Left lung (tissue), 10 donors: ENCODE data around the gene PXDN. TPM values are rescaled to one million over a fixed set of nuclear protein-coding genes. Genes with fewer than 3 reads are reported as not detected.
A peak's percentile ranks its signal among the peaks of the same experiment; 100 is the strongest.

Experiments
- ATAC-seq: fragments of 200-7000 bp; cut with Tn5 transposase; one replicate; pipeline ENCODE4 v1.9.1; 2020; ENCODE audit warnings: moderate library complexity
- DNase-seq, 4 donors: peaks; one replicate each; pipeline ENCODE4 v3.0.0-alpha.2; 2013 to 2020
- H3K27ac ChIP-seq, 2 donors: fragments of 200-600 bp; sonication (generic) in 1 of 2; one replicate each; pipeline versions ENCODE4 v1.5.0 to v1.8.0; 2020 to 2021
- H3K27me3 ChIP-seq, 2 donors: fragments of 200-600 bp; sonication (generic) in 1 of 2; one replicate each; pipeline versions ENCODE4 v1.5.0 to v1.8.0; 2020 to 2021
- H3K36me3 ChIP-seq, 2 donors: fragments of 200-600 bp; sonication (generic) in 1 of 2; one replicate each; pipeline versions ENCODE4 v1.5.0 to v1.8.0; 2020 to 2021
- H3K4me1 ChIP-seq, 2 donors: fragments of 200-600 bp; one replicate each; pipeline ENCODE4 v1.8.0; 2021
- H3K4me3 ChIP-seq, 2 donors: fragments of 200-600 bp; sonication (generic) in 1 of 2; one replicate each; pipeline versions ENCODE4 v1.5.0 to v1.8.0; 2020 to 2021; ENCODE audit warnings: mild to moderate bottlenecking in 1 of 2
- H3K9me3 ChIP-seq, 2 donors: fragments of 200-600 bp; sonication (generic) in 1 of 2; one replicate each; pipeline versions ENCODE4 v1.5.0 to v1.8.0; 2020 to 2021
- intact Hi-C, 2 donors: fragments of 100-400 bp; cut with DNase I; formaldehyde crosslinking; loops; one replicate each; pipeline versions ENCODE4 v1.11.2 to v1.14.2; 2022
- polyA plus RNA-seq, 6 donors: library from polyadenylated mRNA; unstranded; fragments of 120-200 nt; gene quantifications; one replicate each; pipeline ENCODE4 v1.2.1, GENCODE V29; 2013; ENCODE audit not compliant: insufficient read length in 6 of 6
- total RNA-seq, 2 donors: library from RNA; stranded (reverse); fragmentation: NEBNext Ultra II Directional; extraction: Animal tissue kit (Norgen Biotek cat#: 25700); gene quantifications; one replicate each; pipeline ENCODE4 v1.2.1, GENCODE V29; 2021
- TF ChIP-seq, protein P1 (sequence below), 2 donors: fragments of 200-600 bp; sonication (generic) in 1 of 2; IDR thresholded peaks; one replicate each; pipeline versions ENCODE4 v1.5.0 to v1.8.0; 2021; ENCODE audit warnings: antibody characterized with exemption in 2 of 2
- donor health status: DM: no; HTN: yes; CAD: no.
- donor health status: DM: no; HTN: no; CAD: no.

Gene PXDN
- total and polyA plus RNA-seq, 8 donors = 44.8 to 215 (median 174) TPM

DNA sequence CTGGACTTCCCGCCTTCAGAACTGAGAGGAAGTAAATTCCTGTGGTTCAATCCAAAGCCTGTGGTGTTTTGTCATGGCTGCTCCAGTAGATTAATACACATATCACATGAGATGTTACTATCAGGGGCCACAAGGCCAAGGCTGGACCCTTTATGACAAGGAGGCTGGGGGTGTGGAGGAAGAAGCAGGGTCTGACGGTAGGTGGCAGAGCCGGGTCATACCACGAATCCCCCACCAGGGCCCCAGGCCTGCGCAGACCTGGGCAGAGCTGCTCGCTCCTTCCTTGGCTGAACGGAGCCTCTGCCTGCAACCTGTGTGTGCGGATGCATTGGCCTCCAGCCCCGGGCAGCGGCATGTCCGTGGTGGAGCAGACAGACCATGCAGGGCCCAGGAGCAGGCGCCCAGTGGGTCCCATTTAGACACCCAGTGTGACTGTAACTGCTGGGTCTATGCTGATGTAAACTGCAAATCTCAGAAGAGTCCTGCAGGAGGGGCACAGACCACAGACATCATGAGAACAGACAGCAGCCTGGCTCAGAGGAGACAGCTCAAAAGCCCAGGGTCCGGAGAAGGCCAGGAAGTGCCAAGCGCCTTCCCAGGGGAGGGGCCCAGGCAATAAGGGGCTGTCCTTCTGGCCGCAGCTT is 155.2 kb downstream of the PXDN start:
- ATAC-seq (no peak), DNase-seq (peak in 1 of 4 donors; percentile 66)
- no peaks in the 10 kb centered on the region for H3K36me3 ChIP-seq
- TF ChIP-seq, protein P1, sequence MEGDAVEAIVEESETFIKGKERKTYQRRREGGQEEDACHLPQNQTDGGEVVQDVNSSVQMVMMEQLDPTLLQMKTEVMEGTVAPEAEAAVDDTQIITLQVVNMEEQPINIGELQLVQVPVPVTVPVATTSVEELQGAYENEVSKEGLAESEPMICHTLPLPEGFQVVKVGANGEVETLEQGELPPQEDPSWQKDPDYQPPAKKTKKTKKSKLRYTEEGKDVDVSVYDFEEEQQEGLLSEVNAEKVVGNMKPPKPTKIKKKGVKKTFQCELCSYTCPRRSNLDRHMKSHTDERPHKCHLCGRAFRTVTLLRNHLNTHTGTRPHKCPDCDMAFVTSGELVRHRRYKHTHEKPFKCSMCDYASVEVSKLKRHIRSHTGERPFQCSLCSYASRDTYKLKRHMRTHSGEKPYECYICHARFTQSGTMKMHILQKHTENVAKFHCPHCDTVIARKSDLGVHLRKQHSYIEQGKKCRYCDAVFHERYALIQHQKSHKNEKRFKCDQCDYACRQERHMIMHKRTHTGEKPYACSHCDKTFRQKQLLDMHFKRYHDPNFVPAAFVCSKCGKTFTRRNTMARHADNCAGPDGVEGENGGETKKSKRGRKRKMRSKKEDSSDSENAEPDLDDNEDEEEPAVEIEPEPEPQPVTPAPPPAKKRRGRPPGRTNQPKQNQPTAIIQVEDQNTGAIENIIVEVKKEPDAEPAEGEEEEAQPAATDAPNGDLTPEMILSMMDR (IDR thresholded peaks at IDR 0.05) = no peak
- no peak overlapping the region for H3K27ac ChIP-seq
- intact Hi-C loops = no loop called here
- peaks cover 9 to 19% of the 10 kb centered on the region in 2 donors for H3K4me1 ChIP-seq
- no peaks in the 10 kb centered on the region for H3K9me3 ChIP-seq
- H3K4me3 ChIP-seq = no peak overlapping the region
- H3K27me3 ChIP-seq = peaks cover 0 to 17% of the 10 kb centered on the region in 2 donors

DNA sequence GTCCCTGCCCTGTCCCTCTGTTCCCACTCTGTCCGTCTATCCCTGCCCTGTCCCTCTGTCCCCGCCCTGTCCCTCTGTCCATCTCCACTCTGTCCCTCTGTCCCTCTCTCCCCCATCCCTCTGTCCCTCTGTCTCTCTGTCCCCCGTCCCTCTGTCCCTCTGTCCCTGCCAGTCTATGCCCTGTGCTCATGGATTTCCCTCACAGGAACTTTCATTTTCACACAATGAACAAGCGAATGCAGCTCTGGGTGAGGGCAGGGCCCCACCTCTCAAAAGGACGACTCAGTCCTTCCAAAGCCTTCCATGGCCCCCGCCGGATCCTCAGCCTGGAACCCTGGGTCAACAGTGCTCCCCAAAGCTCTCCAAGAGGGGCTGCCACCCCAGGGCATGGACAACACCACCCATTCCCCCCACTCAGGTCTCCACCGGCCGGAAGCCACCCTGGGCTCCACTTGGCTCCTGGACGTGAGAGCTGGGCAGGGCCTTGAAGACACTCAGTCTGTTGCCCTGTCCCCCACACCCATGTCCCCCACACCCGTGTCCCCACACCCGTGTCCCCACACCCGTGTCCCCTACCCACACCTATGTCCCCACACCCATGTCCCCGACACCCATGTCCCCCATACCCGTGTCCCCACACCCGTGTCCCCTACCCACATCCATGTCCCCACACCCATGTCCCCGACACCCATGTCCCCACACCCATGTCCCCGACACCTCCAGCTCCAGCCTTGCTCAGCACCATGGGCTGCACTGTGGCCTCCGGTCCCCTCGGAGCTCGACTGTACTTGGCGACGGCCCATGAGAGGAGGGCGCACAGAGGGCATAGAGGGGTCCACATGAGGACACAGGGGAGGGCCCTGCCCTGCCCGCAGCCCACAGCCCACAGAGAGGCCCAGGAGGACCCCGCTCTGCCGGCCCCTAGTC is 156.0 kb downstream of the PXDN start:
- no peaks in the 10 kb centered on the region for H3K36me3 ChIP-seq
- ATAC-seq = no peak
- intact Hi-C loops = no loop called here
- TF ChIP-seq, protein P1 (IDR thresholded peaks at IDR 0.05) = no peak
- peaks cover 9 to 19% of the 10 kb centered on the region in 2 donors for H3K4me1 ChIP-seq
- DNase-seq = peak in 1 of 4 donors; percentile 64
- H3K4me3 ChIP-seq = no peak overlapping the region
- H3K27me3 ChIP-seq = peaks cover 0 to 17% of the 10 kb centered on the region in 2 donors
- no peaks in the 10 kb centered on the region for H3K9me3 ChIP-seq
- no peak overlapping the region for H3K27ac ChIP-seq

DNA sequence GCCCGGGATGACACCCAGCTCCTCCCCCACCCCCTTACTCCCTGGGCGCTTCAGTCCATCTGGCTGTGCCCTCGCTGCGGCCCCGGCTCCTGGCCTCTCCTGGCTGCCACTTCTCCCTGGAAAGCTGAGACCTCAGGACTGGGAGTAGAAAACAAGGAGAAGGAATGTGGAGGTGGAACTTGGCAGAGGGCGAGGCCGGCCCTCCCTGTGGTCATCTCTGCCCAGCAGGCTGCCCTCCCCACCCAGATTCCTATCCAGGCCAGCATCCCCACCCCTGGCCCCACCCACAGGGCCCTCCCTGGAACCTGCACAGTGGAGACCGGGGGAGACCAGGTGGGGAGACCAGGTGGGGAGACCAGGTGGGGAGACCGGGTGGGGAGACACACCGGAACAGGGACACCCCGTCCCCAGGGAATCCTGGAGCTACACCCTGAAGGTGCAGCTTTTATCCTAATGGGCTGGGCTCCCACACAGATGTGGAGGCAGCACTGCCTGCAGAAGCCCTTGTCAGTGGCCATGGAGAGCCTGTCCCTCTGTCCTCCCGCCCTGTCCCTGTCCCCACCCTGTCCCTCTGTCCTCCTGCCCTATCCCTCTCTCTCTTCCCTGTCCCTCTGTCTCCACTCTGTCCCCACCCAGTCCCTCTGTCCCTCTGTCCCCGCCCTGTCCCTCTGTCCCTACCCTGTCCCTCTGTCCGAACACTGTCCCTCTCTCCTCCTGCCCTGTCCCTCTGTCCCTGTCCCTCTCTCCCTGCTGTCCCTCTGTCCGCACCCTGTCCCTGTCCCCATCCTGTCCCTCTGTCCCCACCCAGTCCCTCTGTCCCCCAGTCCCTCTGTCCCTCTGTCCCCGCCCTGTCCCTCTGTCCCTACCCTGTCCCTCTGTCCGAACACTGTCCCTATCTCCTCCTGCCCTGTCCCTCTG is 157.1 kb downstream of the PXDN start:
- TF ChIP-seq, protein P1 (IDR thresholded peaks at IDR 0.05) = no peak
- no peak overlapping the region for H3K4me3 ChIP-seq
- H3K27me3 ChIP-seq = peaks cover 0 to 16% of the 10 kb centered on the region in 2 donors
- H3K27ac ChIP-seq = no peak overlapping the region
- H3K9me3 ChIP-seq = no peaks in the 10 kb centered on the region
- peak in 1 of 4 donors; percentile 73 for DNase-seq
- H3K36me3 ChIP-seq = no peaks in the 10 kb centered on the region
- peaks cover 9 to 15% of the 10 kb centered on the region in 2 donors for H3K4me1 ChIP-seq
- intact Hi-C loops = no loop called here
- ATAC-seq = peak; percentile 77

DNA sequence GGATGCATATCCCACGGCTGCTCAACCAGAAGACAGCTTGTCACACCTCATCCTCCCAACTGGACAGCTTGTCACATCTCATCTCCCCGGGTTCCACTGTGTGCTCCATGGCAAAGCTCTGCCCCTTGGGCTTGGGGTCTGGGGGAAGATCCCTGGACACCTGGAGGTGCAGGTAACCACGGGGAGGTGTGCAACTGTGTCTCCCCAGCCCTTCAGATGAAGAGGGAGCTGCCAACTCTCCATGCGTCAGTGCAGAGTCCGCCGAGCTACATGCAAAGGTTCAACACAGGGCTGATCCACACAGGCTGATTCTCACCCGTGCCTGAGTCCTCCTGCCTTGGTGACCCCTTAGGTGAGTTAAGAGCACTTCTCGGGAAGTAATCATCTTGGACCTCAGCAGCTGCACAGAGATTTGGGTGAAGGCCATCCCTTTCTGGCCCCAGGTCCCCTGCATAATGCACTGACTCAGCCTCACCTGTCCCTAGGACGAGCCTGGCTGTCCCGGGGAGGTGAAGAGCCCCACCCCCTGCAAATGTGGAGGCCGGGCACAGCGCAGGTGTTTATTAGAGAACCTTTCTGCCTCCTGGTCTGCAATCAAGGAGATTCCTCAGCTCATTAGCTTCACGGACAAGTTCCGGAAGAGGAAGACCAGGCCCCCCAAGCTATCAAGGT is 157.9 kb downstream of the PXDN start:
- H3K4me3 ChIP-seq = no peak overlapping the region
- ATAC-seq = peak; percentile 24

More for the DNA sequence above, 157.9 kb downstream of the PXDN start:
- DNase-seq = peak in 1 of 4 donors; percentile 57
- no peaks in the 10 kb centered on the region for H3K9me3 ChIP-seq
- TF ChIP-seq, protein P1 (IDR thresholded peaks at IDR 0.05) = no peak
- H3K27me3 ChIP-seq = peaks cover 0 to 8% of the 10 kb centered on the region in 2 donors
- intact Hi-C loops = no loop called here
- no peaks in the 10 kb centered on the region for H3K36me3 ChIP-seq
- H3K27ac ChIP-seq = no peak overlapping the region
- peaks cover 4 to 7% of the 10 kb centered on the region in 2 donors for H3K4me1 ChIP-seq
